ENCODE measurements around the gene GRHPR. TPM values are rescaled to one million over a fixed set of nuclear protein-coding genes. Genes with fewer than 3 reads are reported as not detected.

GRHPR gene
- total and polyA plus RNA-seq, 2 of the 8 experiments (the other 6 are each of a cell fraction or from before 2014, with no cell fraction given), result 97.0 to 201 TPM

- H3K9ac ChIP-seq (replicated peaks in 1 of 4; ENCODE audit: extremely low read depth in 1 of 4, low read depth in 3 of 4, low read length in 3 of 4), result no peak overlapping the region
- H3K36me3 ChIP-seq (ENCODE audit: control insufficient read depth in 2 of 4, insufficient read depth in 4 of 4, low read length in 3 of 4), result no peaks in the 10 kb centered on the region
- no peaks in the 10 kb centered on the region for H4K20me1 ChIP-seq (replicated peaks in 1 of 2; ENCODE audit: control insufficient read depth in 1 of 2, insufficient read depth in 2 of 2, low read length in 2 of 2)
- H3K4me2 ChIP-seq (ENCODE audit: insufficient read depth in 1 of 2, low read depth in 2 of 2, low read length in 2 of 2), result no peak overlapping the region
- H3K27me3 ChIP-seq (replicated peaks in 1 of 4; ENCODE audit: control insufficient read depth in 3 of 4, extremely low read depth in 1 of 4, insufficient read depth in 3 of 4, low read length in 3 of 4), result no peaks in the 10 kb centered on the region
- no peak overlapping the region for H3K56ac ChIP-seq (replicated peaks; ENCODE audit: insufficient read length, low read depth, low read length)
- no peaks in the 10 kb centered on the region for H3K9me3 ChIP-seq (ENCODE audit: insufficient read depth in 2 of 2, low read depth in 1 of 2, low read length in 1 of 2)
- H4K5ac ChIP-seq (ENCODE audit: insufficient read length, low read depth, low read length), result no peak overlapping the region
- no peak overlapping the region; the same call in 1 of the 2 replicates for H3K18ac ChIP-seq (ENCODE audit: extremely low read depth, low read length)
- no peak overlapping the region for H3K23ac ChIP-seq (ENCODE audit: insufficient read length)
- ChIA-PET CTCF (ENCODE audit: partially characterized antibody) (interaction anchor here (0.7 to 3.6 kb wide), 30 partner anchors 8 to 538 kb away, joined by 3 to 28 read pairs (median 5); partner anchors contain the start of gene GRHPR), POLR2A (ENCODE audit: partially characterized antibody) (interaction anchor here (0.6 to 1.8 kb wide), 6 partner anchors 17 to 55 kb away, joined by 3 to 10 read pairs (median 4); partner anchors contain the start of gene ZBTB5)
- H3K23me2 ChIP-seq (ENCODE audit: low read depth, low read length), result no peaks in the 10 kb centered on the region; the same call in 1 of the 2 replicates
- WGBS, 2 experiments (ENCODE audit: extremely low coverage in 1 of 2, insufficient coverage in 1 of 2, insufficient read length in 1 of 2, insufficient replicate concordance in 2 of 2, low coverage in 1 of 2, low lambda C conversion rate in 2 of 2, missing lambda C conversion rate in 1 of 2), result 96% methylated on average over 9 of the region's 9 CpGs; no CpG with 5 or more reads in 1 of the 2 experiments
- no peak overlapping the region for H3K14ac ChIP-seq (ENCODE audit: insufficient read length)
- FAIRE-seq, result no peak
- H2BK5ac ChIP-seq (ENCODE audit: low read depth, low read length), result no peak overlapping the region
- peak overlapping the region; percentile 82; the same call in 1 of the 2 replicates for H4K8ac ChIP-seq (ENCODE audit: extremely low read depth, insufficient read depth, low read length)
- H3K79me2 ChIP-seq (ENCODE audit: control insufficient read depth in 1 of 2, insufficient read depth in 2 of 2, low read length in 2 of 2), result no peaks in the 10 kb centered on the region
- H2AK5ac ChIP-seq (ENCODE audit: low read depth, low read length), result no peak overlapping the region
- 0 out of 2 replicates have a peak overlapping the region, but pooled peaks have one; percentile 61 for H2BK20ac ChIP-seq (ENCODE audit: low read length)
- 0 out of 2 replicates have a peak overlapping the region, but pooled peaks have one; percentile 55 for H2AFZ ChIP-seq (ENCODE audit: low read length)
- peak overlapping the region; percentile 39; the same call in 1 of the 2 replicates for H2BK12ac ChIP-seq (ENCODE audit: low read depth, low read length)
- H4K91ac ChIP-seq (replicated peaks; ENCODE audit: insufficient read length, low read length), result no peak overlapping the region
- H3K4me3 ChIP-seq (ENCODE audit: extremely low read depth in 1 of 4, insufficient read depth in 2 of 4, low read depth in 3 of 4, low read length in 4 of 4), result no peak overlapping the region
- no peak overlapping the region for H3K4ac ChIP-seq (replicated peaks; ENCODE audit: insufficient read length, low read depth, low read length)
- H2BK120ac ChIP-seq (replicated peaks; ENCODE audit: low read depth, low read length), result no peak overlapping the region
- no peak for TF ChIP-seq CHD2 (IDR thresholded peaks at IDR 0.05; ENCODE audit: low read length)
- TF ChIP-seq TAF1 (IDR thresholded peaks at IDR 0.05; ENCODE audit: low read depth, low read length), result no peak
- TF ChIP-seq HDAC2 (IDR thresholded peaks at IDR 0.05; ENCODE audit: borderline replicate concordance in 1 of 2, low read depth in 2 of 2, low read length in 2 of 2), result no peak
- no peak for TF ChIP-seq JUN (IDR thresholded peaks at IDR 0.05; ENCODE audit: low read depth, low read length)
- no peak for TF ChIP-seq EZH2 (IDR thresholded peaks at IDR 0.05; ENCODE audit: low read depth, low read length, severe bottlenecking)
- no peak for TF ChIP-seq BCL11A (IDR thresholded peaks at IDR 0.05; ENCODE audit: low read depth in 2 of 2, low read length in 2 of 2)
- TF ChIP-seq, protein P1, sequence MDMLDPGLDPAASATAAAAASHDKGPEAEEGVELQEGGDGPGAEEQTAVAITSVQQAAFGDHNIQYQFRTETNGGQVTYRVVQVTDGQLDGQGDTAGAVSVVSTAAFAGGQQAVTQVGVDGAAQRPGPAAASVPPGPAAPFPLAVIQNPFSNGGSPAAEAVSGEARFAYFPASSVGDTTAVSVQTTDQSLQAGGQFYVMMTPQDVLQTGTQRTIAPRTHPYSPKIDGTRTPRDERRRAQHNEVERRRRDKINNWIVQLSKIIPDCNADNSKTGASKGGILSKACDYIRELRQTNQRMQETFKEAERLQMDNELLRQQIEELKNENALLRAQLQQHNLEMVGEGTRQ (IDR thresholded peaks at IDR 0.05; ENCODE audit: low read length), result no peak
- peaks cover 0 to 17% (median 9%) of the 10 kb centered on the region in 4 experiments; a peak in 6 of 7 replicates for H3K4me1 ChIP-seq (replicated peaks in 1 of 4; ENCODE audit: control insufficient read depth in 3 of 4, insufficient read depth in 4 of 4, low read length in 3 of 4)
- H3K27ac ChIP-seq (ENCODE audit: low read depth, low read length), result 0 out of 2 replicates have a peak overlapping the region, but pooled peaks have one; percentile 20
- DNase-seq (ENCODE audit: low read depth in 1 of 2, low spot score in 2 of 2), result no peak
- H2BK15ac ChIP-seq (ENCODE audit: low read length), result no peak overlapping the region
- H3K79me1 ChIP-seq (ENCODE audit: low read depth, low read length), result no peaks in the 10 kb centered on the region
These were observed 12.1 kb upstream of the GRHPR start for GRCh38 chr9:37410354-37410861.

Measured in H1 (cell line).